Motor neuron (in vitro differentiated cells): ENCODE measurements around the gene ITIH6. TPM values are rescaled to one million over a fixed set of nuclear protein-coding genes. Genes with fewer than 3 reads are reported as not detected.
"Not testable (repeated sequence)": the region's sequence is repeated elsewhere in the genome, so short reads cannot be mapped to it uniquely, and the experiment has no call there.

ENCODE experiments used
- ATAC-seq, 8 experiments: fragments of 200-7000 bp; cut with Tn5 transposase; replicated peaks in 6 of 8; 2 replicates each; pipeline ENCODE4 v1.8.0; 2021; ENCODE audit warnings: mild to moderate bottlenecking in 8 of 8, moderate library complexity in 8 of 8
- H3K27ac ChIP-seq, 2 donors: fragments of 250-450 bp; sonication (Bioruptor Pico); 2 replicates each; pipeline ENCODE4 v1.9.0; 2021; ENCODE audit warnings: antibody characterized with exemption in 2 of 2, mild to moderate bottlenecking in 2 of 2, moderate library complexity in 1 of 2
- H3K4me1 ChIP-seq, 2 donors: fragments of 250-450 bp; sonication (Bioruptor Pico); replicated peaks in 1 of 2; 2 replicates each; pipeline ENCODE4 v1.6.1; 2021; ENCODE audit warnings: antibody characterized with exemption in 2 of 2, mild to moderate bottlenecking in 2 of 2, moderate library complexity in 1 of 2
- H3K4me3 ChIP-seq, 5 donors: fragments of 250-450 bp; sonication (Bioruptor Pico); 2 replicates each; pipeline ENCODE4 v1.9.0; 2021; ENCODE audit warnings: antibody characterized with exemption in 5 of 5, mild to moderate bottlenecking in 5 of 5, moderate library complexity in 4 of 5
- WGBS, 10 experiments: fragments of 450-650 bp; shearing (Covaris generic); methylation state at CpG; one replicate each; pipeline ENCODE4 v1.0.0; 2022; 5-methylcytosine and 5-hydroxymethylcytosine counted together
- in situ Hi-C, 9 experiments: fragments of 400-800 bp; cut with MboI; loops; one replicate each; pipeline ENCODE4 v1.15.0; 2021; ENCODE audit warnings: low sequenced_read_pairs in 9 of 9, low pct_unique_long_range_greater_than_20kb in 2 of 9; ENCODE audit not compliant: unreplicated experiment in 9 of 9
- total RNA-seq, 8 experiments: library from RNA; unstranded; fragments of 300-600 nt; gene quantifications; 2 replicates each; pipeline versions ENCODE4 v1.2.3 to v1.2.4, GENCODE V29; 2022

The ITIH6 gene
- total RNA-seq, 8 experiments from 2014 or later = under 0.01 to 0.41 (median 0.14) TPM; not detected in 3

GRCh38 chrX:54794028-54794427, 4.0 kb downstream of the ITIH6 start:
- Histone ChIP-seq H3K4me3 (no peak overlapping the region), H3K4me1 (no peaks in the 10 kb centered on the region), H3K27ac (no peak overlapping the region)
- WGBS, 10 experiments = no CpG with 5 or more reads among the region's 1 CpG
- in situ Hi-C loops = loop anchor here in 1 of 9 experiments (25.0 kb wide), 1 partner anchor 157 kb away; no protein-coding TSS in a partner anchor
- no peak for ATAC-seq

GRCh38 chrX:54789405-54789804, 8.7 kb downstream of the ITIH6 start:
- ATAC-seq, H3K4me3 ChIP-seq, H3K27ac ChIP-seq, H3K4me1 ChIP-seq: not testable (repeated sequence)
- no CpG with 5 or more reads among the region's 5 CpGs for WGBS, 10 experiments
- in situ Hi-C loops = loop anchor here in 1 of 9 experiments (25.0 kb wide), 1 partner anchor 152 kb away; no protein-coding TSS in a partner anchor

- no peak overlapping the region for H3K27ac ChIP-seq
- no peak overlapping the region for H3K4me3 ChIP-seq
- no peak for ATAC-seq
- no peaks in the 10 kb centered on the region for H3K4me1 ChIP-seq
- in situ Hi-C loops = loop anchor here in 1 of 9 experiments (25.0 kb wide), 1 partner anchor 151 kb away; no protein-coding TSS in a partner anchor
- WGBS, 10 experiments = no CpG with 5 or more reads among the region's 9 CpGs
Observed at GRCh38 chrX:54788446-54788845, 9.6 kb downstream of the ITIH6 start.

GRCh38 chrX:54786967-54787366, 11.1 kb downstream of the ITIH6 start:
- 40% methylated on average over 1 of the region's 2 CpGs; no CpG with 5 or more reads in 9 of the 10 experiments for WGBS, 10 experiments
- peak in 4 of 8 experiments; percentile 24 to 67 (median 34) for ATAC-seq
- no peaks in the 10 kb centered on the region for H3K4me1 ChIP-seq
- in situ Hi-C loops = loop anchor here in 1 of 9 experiments (25.0 kb wide), 1 partner anchor 150 kb away; no protein-coding TSS in a partner anchor
- H3K27ac ChIP-seq = no peak overlapping the region
- H3K4me3 ChIP-seq = no peak overlapping the region

GRCh38 chrX:54785901-54786300, 12.2 kb downstream of the ITIH6 start:
- no peak overlapping the region for H3K4me3 ChIP-seq
- ATAC-seq = peak in 2 of 8 experiments; percentile 53
- H3K27ac ChIP-seq = no peak overlapping the region
- in situ Hi-C loops = loop anchor here in 1 of 9 experiments (25.0 kb wide), 1 partner anchor 149 kb away; no protein-coding TSS in a partner anchor
- no peaks in the 10 kb centered on the region for H3K4me1 ChIP-seq
- WGBS, 10 experiments = 0 to 33% methylated on average over 1 of the region's 4 CpGs; no CpG with 5 or more reads in 8 of the 10 experiments

GRCh38 chrX:54776987-54777672, 20.9 kb downstream of the ITIH6 start:
- ATAC-seq = no peak
- H3K4me1 ChIP-seq = peaks cover 17 to 19% of the 10 kb centered on the region in 2 donors
- in situ Hi-C loops = loop anchor here in 1 of 9 experiments (25.0 kb wide), 1 partner anchor 140 kb away; no protein-coding TSS in a partner anchor
- 50 to 67% methylated on average over 1 to 2 of the region's 6 CpGs; no CpG with 5 or more reads in 8 of the 10 experiments for WGBS, 10 experiments
- H3K27ac ChIP-seq = no peak overlapping the region
- no peak overlapping the region for H3K4me3 ChIP-seq

GRCh38 chrX:54776061-54776460, 22.0 kb downstream of the ITIH6 start:
- no peak for ATAC-seq
- WGBS, 10 experiments = 32% methylated on average over 3 of the region's 6 CpGs; no CpG with 5 or more reads in 9 of the 10 experiments
- Histone ChIP-seq H3K4me1 (peaks cover 17 to 19% of the 10 kb centered on the region in 2 donors), H3K27ac (no peak overlapping the region), H3K4me3 (no peak overlapping the region)
- in situ Hi-C loops = loop anchor here in 1 of 9 experiments (25.0 kb wide), 1 partner anchor 139 kb away; no protein-coding TSS in a partner anchor

- in situ Hi-C loops = loop anchor here in 1 of 9 experiments (25.0 kb wide), 1 partner anchor 137 kb away; no protein-coding TSS in a partner anchor
- Histone ChIP-seq H3K27ac (peak overlapping the region; percentile 88 to 89), H3K4me1 (peaks cover 17 to 19% of the 10 kb centered on the region in 2 donors)
- 0% methylated on average over 1 of the region's 2 CpGs; no CpG with 5 or more reads in 8 of the 10 experiments for WGBS, 10 experiments
- not testable (repeated sequence) for H3K4me3 ChIP-seq
- ATAC-seq = peak; percentile 97 to 99 (median 98)
Observed at GRCh38 chrX:54774391-54775094, 23.5 kb downstream of the ITIH6 start.

GRCh38 chrX:54758114-54759055, 39.7 kb downstream of the ITIH6 start:
- H3K27ac ChIP-seq = no peak overlapping the region
- no peaks in the 10 kb centered on the region for H3K4me1 ChIP-seq
- in situ Hi-C loops = no loop called here
- WGBS, 10 experiments = 40 to 67% methylated on average over 1 to 3 of the region's 21 CpGs; no CpG with 5 or more reads in 8 of the 10 experiments
- H3K4me3 ChIP-seq = no peak overlapping the region
- ATAC-seq = no peak

- Histone ChIP-seq H3K27ac (no peak overlapping the region), H3K4me1 (no peaks in the 10 kb centered on the region), H3K4me3 (no peak overlapping the region)
- no peak for ATAC-seq
- in situ Hi-C loops = no loop called here
Observed at GRCh38 chrX:54754854-54755253, 43.2 kb downstream of the ITIH6 start.

GRCh38 chrX:54748626-54749025, 49.4 kb downstream of the ITIH6 start:
- 43 to 100% (median 80%) methylated on average over 1 of the region's 1 CpG; no CpG with 5 or more reads in 7 of the 10 experiments for WGBS, 10 experiments

GRCh38 chrX:54747733-54748393, 50.2 kb downstream of the ITIH6 start:
- Histone ChIP-seq H3K4me3 (no peak overlapping the region), H3K4me1 (no peaks in the 10 kb centered on the region), H3K27ac (no peak overlapping the region)
- in situ Hi-C loops = no loop called here
- no peak for ATAC-seq
- 0 to 100% (median 60%) methylated on average over 1 to 3 of the region's 3 CpGs; no CpG with 5 or more reads in 5 of the 10 experiments for WGBS, 10 experiments

More at GRCh38 chrX:54748626-54749025, 49.4 kb downstream of the ITIH6 start:
- Histone ChIP-seq H3K27ac (no peak overlapping the region), H3K4me3 (no peak overlapping the region), H3K4me1 (no peaks in the 10 kb centered on the region)
- in situ Hi-C loops = no loop called here
- ATAC-seq = no peak
